ENCODE data around the gene OR7G2. TPM values are rescaled to one million over a fixed set of nuclear protein-coding genes. Genes with fewer than 3 reads are reported as not detected.
"Not testable (repeated sequence)": the region's sequence is repeated elsewhere in the genome, so short reads cannot be mapped to it uniquely, and the experiment has no call there.

OR7G2 gene
- total RNA-seq, 2 experiments from 2014 or later = not detected

DNA sequence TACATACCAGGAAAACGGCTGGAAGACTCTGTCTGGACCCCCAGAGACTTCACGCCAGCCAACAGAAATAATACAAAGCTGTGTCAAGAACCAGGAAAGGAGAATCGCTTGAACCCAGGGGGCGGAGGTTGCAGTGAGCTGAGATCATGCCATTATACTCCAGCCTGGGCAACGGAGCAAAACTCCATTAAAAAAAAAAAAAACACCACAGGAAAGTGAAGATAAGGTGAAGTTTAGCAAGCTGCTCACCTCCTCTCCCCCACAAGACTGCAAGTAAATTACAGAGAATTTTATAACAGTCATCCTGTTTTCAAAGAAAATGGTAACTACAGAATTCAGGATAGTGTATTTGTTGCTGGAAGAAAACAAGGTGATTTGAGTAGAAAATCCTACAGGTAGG lies 9.3 kb upstream of the OR7G2 start:
- peaks cover 41% of the 10 kb centered on the region for H3K27me3 Mint-ChIP-seq
- H3K9me3 Mint-ChIP-seq = no peaks in the 10 kb centered on the region
- no peaks in the 10 kb centered on the region for H3K4me1 Mint-ChIP-seq
- no peak overlapping the region for H3K4me3 Mint-ChIP-seq
- H3K36me3 Mint-ChIP-seq = no peaks in the 10 kb centered on the region
- H3K27ac Mint-ChIP-seq = no peak overlapping the region
- no peak for DNase-seq

DNA sequence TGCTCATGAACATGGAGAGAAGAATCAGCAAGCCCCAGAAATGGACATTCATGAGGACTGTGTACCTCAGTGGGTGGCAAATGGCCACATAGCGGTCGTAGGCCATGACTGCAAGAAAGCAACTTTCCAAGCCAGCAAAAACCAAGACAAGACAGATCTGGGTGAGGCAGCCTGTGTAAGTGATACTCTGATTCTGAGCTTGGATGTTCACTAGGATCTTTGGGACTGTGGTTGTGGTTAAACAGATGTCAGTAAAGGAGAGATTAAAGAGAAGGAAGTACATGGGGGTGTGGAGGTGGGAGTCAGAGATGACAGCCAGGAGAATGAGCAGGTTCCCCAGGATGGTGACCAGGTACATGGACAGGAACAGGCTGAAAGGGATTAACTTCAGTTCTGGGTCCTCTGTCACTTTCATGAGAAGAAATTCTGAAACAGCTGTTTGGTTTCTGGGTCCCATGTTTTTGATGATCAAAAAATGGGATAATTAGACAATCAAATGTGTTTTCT lies 8.1 kb upstream of the OR7G2 start, which contains the start of gene OR7G1:
OR7G1 (minus strand) TSS at position 457 of the 507 bp plus-strand sequence; CDS start at position 457, 0 bp downstream.
- no peak within 1 kb of the TSS for H3K4me3 Mint-ChIP-seq
- H3K36me3 Mint-ChIP-seq = no peaks in the 10 kb centered on the region
- no peaks in the 10 kb centered on the region for H3K9me3 Mint-ChIP-seq
- peaks cover 35% of the 10 kb centered on the region for H3K27me3 Mint-ChIP-seq
- no peak for DNase-seq
- H3K4me1 Mint-ChIP-seq = no peaks in the 10 kb centered on the region
- H3K27ac Mint-ChIP-seq = no peak within 1 kb of the TSS

DNA sequence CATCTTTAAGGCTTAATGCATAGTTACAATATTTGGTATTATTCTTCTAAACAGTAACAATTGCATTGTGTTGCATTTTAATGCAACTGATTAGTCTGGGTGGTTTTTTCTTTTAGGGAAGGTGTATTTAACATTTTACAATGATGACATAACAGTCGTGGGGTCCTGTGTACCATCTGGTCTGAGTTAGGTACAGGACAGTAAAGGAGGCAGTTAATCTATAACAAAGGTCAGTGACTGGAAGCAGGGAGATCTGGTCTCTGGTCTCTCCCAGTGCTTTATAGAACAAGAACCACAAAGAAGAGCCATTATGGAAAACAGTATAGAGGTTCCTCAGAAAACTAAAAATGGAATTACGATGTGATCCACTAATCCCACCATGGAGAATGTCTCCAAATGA lies 2.7 kb upstream of the OR7G2 start:
- no peak overlapping the region for H3K27ac Mint-ChIP-seq
- H3K27me3 Mint-ChIP-seq = peaks cover 28% of the 10 kb centered on the region
- H3K4me3 Mint-ChIP-seq = no peak overlapping the region
- no peaks in the 10 kb centered on the region for H3K9me3 Mint-ChIP-seq
- no peaks in the 10 kb centered on the region for H3K36me3 Mint-ChIP-seq
- peaks cover 3% of the 10 kb centered on the region for H3K4me1 Mint-ChIP-seq
- no peak for DNase-seq

DNA sequence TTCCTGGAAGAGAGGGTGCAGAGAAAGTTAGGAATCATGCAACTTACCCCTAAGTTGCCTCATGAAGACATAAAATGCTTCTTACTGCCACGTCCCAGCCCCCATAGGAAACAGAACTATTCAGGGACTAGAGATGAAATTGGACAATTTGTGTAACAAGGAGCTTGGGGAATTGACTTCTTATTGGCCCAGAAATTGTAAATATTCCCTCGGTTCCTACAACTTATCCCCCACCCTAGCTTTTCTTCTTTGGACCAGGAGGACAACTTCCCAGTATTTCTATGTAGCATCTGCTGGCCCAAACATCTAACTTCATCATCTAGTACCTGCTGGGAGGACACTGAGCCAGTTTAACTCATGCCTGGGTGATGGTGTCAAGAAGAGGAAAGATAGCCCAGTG lies 20.5 kb downstream of the OR7G2 start, which contains the start of gene OR1M1:
OR1M1 (plus strand) TSS at position 301 of the 400 bp plus-strand sequence. CDS start 6,184 bp downstream, outside the sequence.
- no peak for DNase-seq
- Mint-ChIP-seq H3K27me3 (peaks cover 23% of the 10 kb centered on the region), H3K36me3 (no peaks in the 10 kb centered on the region), H3K4me3 (no peak within 1 kb of the TSS), H3K27ac (no peak within 1 kb of the TSS), H3K4me1 (no peaks in the 10 kb centered on the region), H3K9me3 (no peaks in the 10 kb centered on the region)

DNA sequence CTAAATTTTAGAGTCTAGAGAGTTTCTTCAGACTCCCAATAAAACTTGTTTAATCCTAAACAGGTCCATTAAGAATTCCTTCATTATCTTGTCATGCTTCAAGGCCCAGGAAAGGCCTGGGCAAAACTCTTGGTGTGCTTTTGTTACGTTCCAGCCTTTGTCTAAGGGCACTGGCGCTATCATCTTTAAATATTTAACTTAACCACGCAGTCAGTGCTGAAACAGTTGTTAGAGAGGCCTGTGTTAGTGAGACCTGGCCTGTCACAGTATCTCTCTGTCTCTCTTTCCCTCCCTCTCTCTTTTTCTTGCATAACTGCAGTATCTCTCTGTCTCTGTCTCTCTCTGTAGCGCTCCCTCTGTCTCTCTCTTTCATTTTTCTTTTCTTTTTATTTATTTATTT lies 28.6 kb downstream of the OR7G2 start:
- Mint-ChIP-seq H3K27me3 (no peaks in the 10 kb centered on the region), H3K36me3 (no peaks in the 10 kb centered on the region), H3K4me1 (peaks cover 3% of the 10 kb centered on the region), H3K9me3 (no peaks in the 10 kb centered on the region), H3K27ac (no peak overlapping the region), H3K4me3 (no peak overlapping the region)
- no peak for DNase-seq

DNA sequence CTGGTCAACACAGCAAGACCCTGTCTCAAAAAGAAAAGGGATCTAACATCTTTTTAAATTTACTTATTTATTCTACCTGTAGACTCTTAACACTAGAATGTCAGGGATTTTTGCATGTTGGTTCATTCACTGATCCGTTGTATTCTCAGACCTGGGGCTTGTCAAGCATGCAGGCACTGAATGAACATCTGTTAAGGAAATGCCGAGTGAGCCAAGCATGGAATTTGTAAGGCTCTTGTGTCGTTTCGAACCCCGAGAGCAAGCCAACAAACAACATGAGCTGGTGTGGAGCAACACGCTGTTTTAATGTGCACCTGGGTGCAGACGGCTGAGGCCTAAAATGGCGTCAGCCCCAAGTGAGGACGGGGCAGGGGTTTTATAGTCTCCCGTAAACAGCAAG lies 30.4 kb downstream of the OR7G2 start:
- H3K4me1 Mint-ChIP-seq = peaks cover 3% of the 10 kb centered on the region
- H3K27ac Mint-ChIP-seq = no peak overlapping the region
- DNase-seq = no peak
- no peaks in the 10 kb centered on the region for H3K9me3 Mint-ChIP-seq
- no peaks in the 10 kb centered on the region for H3K36me3 Mint-ChIP-seq
- H3K27me3 Mint-ChIP-seq = no peaks in the 10 kb centered on the region
- no peak overlapping the region for H3K4me3 Mint-ChIP-seq

DNA sequence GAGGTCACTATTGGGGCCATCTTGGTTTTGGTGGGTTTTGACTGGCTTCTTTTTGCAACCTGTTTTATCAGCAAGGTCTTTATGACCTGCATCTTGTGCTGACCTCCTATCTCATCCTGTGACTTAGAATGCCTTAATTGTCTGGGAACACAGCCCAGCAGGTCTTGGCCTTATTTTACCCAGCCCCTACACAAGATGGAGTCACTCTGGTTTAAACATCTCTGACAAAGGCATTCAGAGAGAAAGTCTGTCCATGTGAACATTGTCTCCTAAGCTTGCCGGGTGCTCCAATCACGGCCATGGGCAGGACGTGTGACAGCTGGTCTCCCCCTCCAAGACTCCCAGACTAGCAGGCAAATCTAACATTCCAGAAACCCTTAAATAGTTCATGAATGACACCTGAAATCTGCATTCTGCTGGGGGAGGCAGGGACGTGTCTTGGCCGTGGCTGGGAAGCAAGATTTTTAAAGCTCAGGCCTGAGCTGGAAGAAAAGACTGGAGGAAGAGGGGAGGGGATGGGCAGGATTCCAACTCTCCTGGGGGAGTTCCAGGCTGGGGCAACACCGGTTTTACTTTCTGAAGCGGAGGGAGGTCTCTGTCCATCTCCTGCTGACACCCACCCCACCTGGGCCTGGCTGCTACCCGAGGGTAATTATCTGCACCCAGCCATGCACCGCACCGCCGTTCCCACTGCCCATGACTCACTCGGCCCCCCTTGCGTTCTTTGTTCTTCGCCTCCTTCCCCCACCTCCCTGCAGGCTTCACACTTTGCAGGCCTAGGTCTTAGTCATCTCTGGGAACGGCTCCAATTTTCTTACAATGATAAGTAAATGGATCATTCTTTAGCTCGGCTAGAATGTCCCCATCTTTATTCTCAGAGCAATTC lies 32.0 kb downstream of the OR7G2 start:
- peak overlapping the region; percentile 20 for H3K27ac Mint-ChIP-seq
- H3K36me3 Mint-ChIP-seq = no peaks in the 10 kb centered on the region
- peak; percentile 11 for DNase-seq
- H3K27me3 Mint-ChIP-seq = no peaks in the 10 kb centered on the region
- peaks cover 3% of the 10 kb centered on the region for H3K4me1 Mint-ChIP-seq
- H3K9me3 Mint-ChIP-seq = no peaks in the 10 kb centered on the region
- H3K4me3 Mint-ChIP-seq = no peak overlapping the region

DNA sequence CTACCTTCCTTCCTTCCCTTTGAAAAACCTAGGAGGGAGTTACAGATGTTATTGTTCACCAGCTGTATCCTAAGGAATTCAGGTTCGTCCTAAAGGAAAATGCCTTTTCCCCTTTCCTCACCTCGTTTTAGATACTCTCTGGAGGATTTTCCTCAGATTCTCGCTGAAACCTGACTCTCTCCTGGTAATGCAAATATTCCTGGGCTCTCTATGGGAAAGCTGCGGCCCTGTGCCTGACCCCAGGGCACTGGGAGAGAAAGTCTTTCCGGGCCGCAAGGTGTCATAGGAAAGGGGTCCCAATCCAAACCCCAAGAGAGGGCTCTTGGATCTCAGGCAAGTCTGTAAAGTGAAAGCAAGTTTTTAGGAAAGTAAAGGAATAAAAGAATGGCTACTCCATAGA lies 33.5 kb downstream of the OR7G2 start:
- no peaks in the 10 kb centered on the region for H3K27me3 Mint-ChIP-seq
- H3K36me3 Mint-ChIP-seq = no peaks in the 10 kb centered on the region
- no peak overlapping the region for H3K4me3 Mint-ChIP-seq
- no peaks in the 10 kb centered on the region for H3K9me3 Mint-ChIP-seq
- H3K27ac Mint-ChIP-seq = no peak overlapping the region
- H3K4me1 Mint-ChIP-seq = no peaks in the 10 kb centered on the region
- DNase-seq = no peak

DNA sequence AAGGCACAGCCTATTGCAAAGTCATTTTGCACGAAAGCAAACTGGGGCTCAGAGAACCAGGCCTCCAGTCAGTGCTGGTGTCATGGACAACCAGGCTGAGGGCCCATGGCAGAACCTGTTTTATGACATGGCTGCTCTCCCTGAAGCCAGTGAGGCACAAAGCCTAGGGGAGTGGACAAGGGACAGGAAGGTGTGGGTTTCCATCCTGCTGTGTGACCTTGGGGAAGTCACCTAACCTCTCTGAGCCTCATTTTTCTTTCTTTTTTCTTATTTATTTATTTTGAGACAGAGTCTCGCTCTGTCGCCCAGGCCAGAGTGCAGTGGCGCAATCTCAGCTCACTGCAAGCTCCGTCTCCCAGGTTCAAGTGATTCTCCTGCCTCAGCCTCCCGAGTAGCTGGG lies 35.6 kb downstream of the OR7G2 start:
- H3K27ac Mint-ChIP-seq, H3K4me1 Mint-ChIP-seq, H3K27me3 Mint-ChIP-seq: not testable (repeated sequence)

DNA sequence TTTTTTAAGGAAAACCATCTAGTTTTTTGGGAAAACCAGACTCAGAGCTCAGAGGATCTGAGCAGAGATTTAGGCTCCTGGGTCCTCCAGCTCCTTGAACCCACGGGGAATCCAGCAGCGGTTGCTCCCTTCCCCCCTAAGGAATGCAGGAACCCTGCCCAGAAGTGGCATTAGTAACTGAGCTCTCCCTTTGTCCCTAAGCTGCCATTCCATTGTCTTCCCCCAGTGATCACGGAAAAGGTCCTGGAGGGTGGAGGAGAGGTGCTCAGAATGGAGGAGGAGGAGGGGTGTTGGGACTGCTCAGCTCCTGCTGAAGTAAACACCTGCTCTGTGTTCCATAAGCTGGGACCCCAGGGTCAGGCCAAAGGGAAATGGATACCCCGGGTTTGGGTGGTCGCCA lies 37.2 kb downstream of the OR7G2 start:
- Mint-ChIP-seq H3K9me3 (no peaks in the 10 kb centered on the region), H3K4me3 (no peak overlapping the region), H3K27me3 (no peaks in the 10 kb centered on the region), H3K27ac (no peak overlapping the region), H3K36me3 (no peaks in the 10 kb centered on the region), H3K4me1 (no peaks in the 10 kb centered on the region)
- no peak for DNase-seq

More for the DNA sequence above, 35.6 kb downstream of the OR7G2 start:
- H3K4me3 Mint-ChIP-seq, DNase-seq, H3K36me3 Mint-ChIP-seq, H3K9me3 Mint-ChIP-seq: not testable (repeated sequence)

DNA sequence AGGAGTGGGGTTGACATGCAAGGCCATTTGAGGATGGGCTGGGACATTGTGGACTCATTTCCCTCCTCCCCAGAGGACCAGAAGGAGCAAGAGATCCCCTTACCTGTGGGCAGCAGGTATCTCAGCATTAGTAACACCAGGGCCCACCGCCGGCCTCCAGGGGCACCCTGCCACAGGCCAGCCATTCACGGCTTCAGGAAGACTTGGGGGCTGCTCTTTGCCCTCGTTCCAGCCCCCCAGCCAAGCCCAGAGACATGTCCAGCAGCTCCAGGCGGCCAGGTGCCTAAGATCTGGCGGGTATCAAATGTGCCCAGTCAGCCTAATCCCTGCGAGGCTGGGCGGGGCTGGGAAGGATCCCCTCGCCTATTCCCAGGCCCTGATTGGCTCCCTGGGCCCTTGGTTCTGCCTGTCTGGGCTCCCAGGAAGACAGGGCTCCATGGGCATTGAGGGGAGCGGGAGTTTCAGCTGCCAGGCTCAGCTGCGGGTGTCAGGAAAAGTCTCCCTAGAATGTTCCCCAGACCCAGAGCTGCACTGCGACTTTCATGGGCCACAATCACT lies 41.7 kb downstream of the OR7G2 start:
- no peak overlapping the region for H3K4me3 Mint-ChIP-seq

DNA sequence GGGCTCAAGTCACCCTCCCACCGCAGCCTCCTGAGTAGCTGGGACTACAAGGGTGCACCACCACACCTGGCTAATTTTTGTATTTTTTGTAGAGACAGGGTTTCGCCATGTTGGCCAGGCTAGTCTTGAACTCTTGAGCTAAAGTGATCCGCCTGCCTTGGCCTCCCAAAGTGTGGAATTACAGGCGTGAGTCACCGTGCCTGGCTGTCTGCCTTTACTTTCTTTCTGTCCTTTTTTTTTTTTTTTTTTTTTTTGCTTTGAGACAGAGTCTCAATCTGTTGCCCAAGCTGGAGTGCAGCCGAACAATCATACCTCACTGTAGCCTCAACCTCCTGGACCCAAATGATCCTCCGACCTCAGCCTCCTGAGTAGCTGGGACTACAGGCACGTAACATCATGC lies 45.4 kb downstream of the OR7G2 start:
- Mint-ChIP-seq H3K4me3 (no peak overlapping the region), H3K27me3 (peaks cover 3% of the 10 kb centered on the region), H3K9me3 (no peaks in the 10 kb centered on the region), H3K4me1 (no peaks in the 10 kb centered on the region), H3K27ac (no peak overlapping the region), H3K36me3 (no peaks in the 10 kb centered on the region)
- no peak for DNase-seq

More for the DNA sequence above, 41.7 kb downstream of the OR7G2 start:
- Mint-ChIP-seq H3K27ac (no peak overlapping the region), H3K36me3 (no peaks in the 10 kb centered on the region), H3K27me3 (no peaks in the 10 kb centered on the region), H3K9me3 (no peaks in the 10 kb centered on the region), H3K4me1 (no peaks in the 10 kb centered on the region)
- no peak for DNase-seq

DNA sequence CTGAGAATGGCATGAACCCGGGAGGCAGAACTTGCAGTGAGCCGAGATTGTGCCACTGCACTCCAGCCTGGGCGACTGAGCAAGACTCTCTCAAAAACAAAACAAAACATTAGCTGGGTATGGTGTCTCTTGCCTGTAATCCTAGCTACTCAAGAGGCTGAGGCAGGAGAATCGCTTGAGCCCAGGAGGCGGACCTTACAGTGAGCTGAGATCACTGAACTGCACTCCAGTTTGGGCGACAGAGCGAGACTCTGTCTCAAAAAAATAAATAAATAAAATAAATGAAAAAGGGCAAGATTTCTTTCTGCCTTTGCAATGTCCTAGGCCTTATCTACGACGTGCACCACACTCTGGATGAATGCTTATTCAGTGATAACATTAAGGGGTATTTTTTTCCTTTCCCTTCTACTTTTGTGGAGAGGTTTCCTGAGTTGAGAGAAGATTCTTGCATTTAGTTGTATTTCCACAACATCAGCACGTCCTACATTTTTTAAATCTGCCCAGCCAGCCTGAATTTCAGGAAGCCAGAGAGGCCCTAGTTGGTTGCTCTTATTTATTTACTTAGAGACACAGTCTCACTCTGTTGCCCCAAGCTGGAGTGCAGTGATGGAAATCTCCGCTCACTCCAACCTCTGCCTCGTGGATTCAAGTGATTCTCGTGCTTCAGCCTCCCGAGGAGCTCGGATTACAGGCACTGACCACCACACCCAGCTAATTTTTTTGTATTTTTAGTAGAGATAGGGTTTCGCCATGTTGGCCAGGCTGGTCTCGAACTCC lies 46.5 kb downstream of the OR7G2 start:
- Mint-ChIP-seq H3K9me3 (no peaks in the 10 kb centered on the region), H3K4me3 (no peak overlapping the region), H3K4me1 (no peaks in the 10 kb centered on the region), H3K36me3 (no peaks in the 10 kb centered on the region), H3K27me3 (peaks cover 3% of the 10 kb centered on the region), H3K27ac (no peak overlapping the region)
- DNase-seq = no peak

DNA sequence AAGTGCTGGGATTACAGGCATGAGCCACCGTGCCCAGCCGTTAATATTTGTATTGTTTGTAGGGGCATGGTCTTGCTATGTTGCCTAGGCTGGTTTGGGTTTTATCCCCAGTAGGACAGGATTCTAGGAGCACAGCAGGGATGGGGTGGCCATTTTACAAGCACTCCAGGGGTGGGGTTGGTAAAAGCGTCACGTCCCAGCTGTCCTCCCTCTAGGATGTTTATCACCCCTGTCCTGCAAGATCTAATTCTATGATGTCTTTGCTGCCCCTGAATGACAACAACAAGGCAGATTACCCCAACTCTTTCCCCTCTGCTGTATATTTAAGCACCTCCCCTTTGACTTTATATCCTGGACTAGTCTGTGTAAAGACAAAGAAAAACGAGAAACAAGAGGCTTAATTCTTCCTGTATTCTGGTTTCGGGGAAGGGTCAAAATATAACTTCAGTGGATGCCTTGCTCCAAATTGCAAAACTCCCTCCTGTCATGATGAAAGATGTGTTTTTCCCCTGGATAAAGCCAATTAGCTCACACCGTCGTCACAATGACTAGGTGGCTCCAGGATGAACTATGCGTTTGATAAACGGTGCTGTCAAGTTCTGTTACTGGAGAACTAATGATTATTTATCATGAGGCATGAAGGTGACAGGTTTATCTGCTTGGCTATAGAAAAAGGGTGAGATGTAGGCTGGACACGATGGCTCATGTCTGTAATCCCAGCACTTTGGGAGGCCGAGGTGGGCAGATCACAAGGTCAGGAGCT lies 48.2 kb downstream of the OR7G2 start:
- peaks cover 14% of the 10 kb centered on the region for H3K27me3 Mint-ChIP-seq
- no peak overlapping the region for H3K27ac Mint-ChIP-seq
- H3K9me3 Mint-ChIP-seq = no peaks in the 10 kb centered on the region
- DNase-seq = no peak
- no peak overlapping the region for H3K4me3 Mint-ChIP-seq
- no peaks in the 10 kb centered on the region for H3K36me3 Mint-ChIP-seq
- H3K4me1 Mint-ChIP-seq = no peaks in the 10 kb centered on the region

Measured in activated naive CD8-positive, alpha-beta T cell treated with anti-CD3 and anti-CD28 coated beads for 36 hours (primary cell).